ENCODE data around the gene PRDM11.

PRDM11 gene

DNA sequence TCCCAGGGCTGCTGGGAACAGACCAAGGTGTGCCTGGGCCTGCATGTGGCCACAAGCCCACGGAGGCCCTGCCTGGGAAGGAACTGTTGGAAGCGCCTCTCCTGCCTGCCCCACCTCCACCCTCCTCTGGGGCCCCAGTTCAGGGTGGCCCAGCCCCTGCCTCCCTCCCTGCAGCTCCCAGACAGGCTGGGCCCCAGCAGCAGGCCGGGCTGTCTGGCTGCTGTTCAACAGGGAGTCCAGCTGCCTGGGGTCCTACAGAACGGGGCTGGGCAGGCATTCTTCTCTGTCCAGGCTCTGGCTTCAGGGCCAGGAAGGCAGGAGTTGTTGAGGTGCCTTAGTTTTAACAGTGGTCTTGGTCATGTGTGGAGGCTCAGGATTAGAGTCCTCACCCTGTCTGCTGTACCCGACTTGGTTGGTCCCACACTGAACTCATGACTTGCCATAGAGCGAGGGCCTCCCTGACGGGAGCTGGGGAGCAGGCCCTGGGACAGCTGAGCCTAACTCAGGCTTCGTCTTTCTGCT is 11.8 kb downstream of the PRDM11 start:
- Histone ChIP-seq H3K36me3 (ENCODE audit: insufficient read depth, low read length) (no peaks in the 10 kb centered on the region), H3K9me3 (ENCODE audit: control insufficient read depth, insufficient read depth, low read length) (no peaks in the 10 kb centered on the region), H3K9ac (ENCODE audit: low read depth, low read length) (no peak overlapping the region), H3K4me1 (ENCODE audit: insufficient read depth, low read length) (peaks cover 11% of the 10 kb centered on the region)

DNA sequence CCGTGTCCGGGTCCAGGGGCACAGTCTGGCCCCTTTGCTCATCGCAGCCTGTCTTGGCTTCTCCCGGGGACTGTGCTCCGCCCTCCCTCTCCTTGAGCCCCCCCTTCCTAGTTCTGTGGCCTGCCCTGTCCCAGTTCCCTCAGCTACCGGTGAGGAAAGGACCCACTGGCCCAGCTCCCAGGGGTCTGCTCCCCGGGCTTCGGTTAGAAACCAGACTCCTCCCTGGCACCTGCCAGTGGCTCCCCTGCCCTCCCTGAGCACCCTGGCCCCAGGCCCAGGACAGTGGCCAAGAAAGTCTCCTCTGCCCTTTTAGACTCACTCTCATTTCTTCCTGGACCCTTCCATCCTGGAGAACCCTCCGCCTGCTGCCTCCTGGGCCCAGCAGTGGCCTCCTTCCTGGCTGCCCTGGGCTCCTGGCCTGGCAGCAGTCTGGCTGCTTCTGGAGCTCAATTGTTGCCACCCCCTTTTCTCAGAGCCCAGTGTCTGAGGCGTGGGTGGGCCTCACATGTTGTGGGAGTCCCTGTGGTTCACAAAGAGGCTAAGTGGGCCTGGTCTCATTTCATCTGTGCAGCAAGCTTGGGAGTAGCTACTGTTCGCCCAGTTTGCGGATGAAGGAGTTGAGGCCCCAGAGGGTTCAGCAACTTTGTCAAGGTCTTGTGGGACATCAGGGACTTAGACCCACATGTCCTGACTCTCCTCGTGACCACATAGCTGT is 12.6 kb downstream of the PRDM11 start:
- Histone ChIP-seq H3K36me3 (ENCODE audit: insufficient read depth, low read length) (no peaks in the 10 kb centered on the region), H3K9me3 (ENCODE audit: control insufficient read depth, insufficient read depth, low read length) (no peaks in the 10 kb centered on the region), H3K9ac (ENCODE audit: low read depth, low read length) (no peak overlapping the region), H3K4me1 (ENCODE audit: insufficient read depth, low read length) (peaks cover 11% of the 10 kb centered on the region)

DNA sequence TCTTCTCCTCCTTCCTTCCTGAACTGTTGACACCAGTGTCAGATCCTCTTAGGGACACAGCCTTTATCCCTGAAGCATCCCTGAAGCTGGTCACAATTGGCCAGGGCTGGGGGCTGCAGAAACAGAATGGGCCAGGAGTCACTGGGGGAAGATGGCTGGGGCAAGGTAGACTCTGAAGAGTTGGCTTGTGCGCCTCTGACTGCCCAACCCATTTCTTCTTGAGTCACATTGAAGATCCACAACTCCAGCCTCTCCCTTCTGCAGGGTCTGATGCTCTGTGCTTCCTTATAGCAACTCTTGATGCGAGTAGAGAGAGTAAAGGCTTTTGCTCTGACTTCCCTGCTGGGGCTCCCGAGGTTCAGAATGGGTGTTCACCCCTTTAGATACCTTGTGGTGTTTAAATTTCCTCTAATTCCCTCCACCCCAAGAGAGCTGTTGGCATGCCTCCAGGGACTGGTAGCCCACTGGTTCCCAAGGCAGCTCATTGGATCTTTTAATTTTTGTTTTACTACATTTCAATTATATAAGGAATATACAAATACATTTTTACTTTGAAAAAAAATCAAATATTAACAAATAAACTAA is 13.4 kb downstream of the PRDM11 start:
- H3K4me1 ChIP-seq (ENCODE audit: insufficient read depth, low read length): peaks cover 11% of the 10 kb centered on the region
- no peaks in the 10 kb centered on the region for H3K36me3 ChIP-seq (ENCODE audit: insufficient read depth, low read length)
- H3K9ac ChIP-seq (ENCODE audit: low read depth, low read length): no peak overlapping the region
- no peaks in the 10 kb centered on the region for H3K9me3 ChIP-seq (ENCODE audit: control insufficient read depth, insufficient read depth, low read length)

DNA sequence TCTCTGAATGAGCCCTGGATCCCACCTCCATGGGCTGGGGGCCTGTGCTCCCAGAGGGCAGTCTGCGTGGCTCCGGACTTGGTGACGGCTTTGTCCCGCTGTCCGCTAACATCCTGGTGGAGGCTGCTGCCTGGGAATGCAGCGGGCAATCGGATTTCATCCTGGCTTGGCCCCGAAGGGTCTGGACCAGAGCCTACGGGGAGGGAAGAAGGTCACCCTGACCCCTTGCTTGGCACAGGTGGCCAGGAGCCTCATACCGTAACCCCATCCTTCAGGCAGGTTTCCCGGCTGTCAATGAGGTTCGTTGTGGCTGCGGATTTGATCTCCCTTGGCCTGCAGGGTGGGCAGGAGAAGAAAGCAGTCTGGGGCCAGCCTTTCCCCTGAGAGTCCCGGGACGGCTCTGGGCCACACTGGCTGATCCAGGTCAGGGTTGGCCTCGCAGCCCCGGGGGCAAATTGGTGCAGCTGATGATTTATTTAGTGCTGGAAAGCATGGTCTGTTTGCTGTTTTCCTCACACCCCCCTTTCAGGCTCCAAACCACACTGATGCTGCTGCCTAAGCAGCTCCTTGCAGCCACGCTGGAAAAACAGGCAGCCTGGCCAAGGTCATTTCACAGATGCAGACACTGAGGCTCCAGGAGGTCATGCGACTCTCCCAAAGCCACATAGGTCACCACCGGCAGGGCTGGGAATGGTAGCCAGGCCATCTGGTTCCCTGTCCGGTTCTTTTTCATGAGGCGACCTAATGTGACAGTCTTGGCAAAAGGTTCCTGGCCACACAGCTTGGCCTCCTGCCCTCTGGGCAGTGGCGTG is 15.0 kb downstream of the PRDM11 start:
- Histone ChIP-seq H3K36me3 (ENCODE audit: insufficient read depth, low read length) (no peaks in the 10 kb centered on the region), H3K9ac (ENCODE audit: low read depth, low read length) (no peak overlapping the region), H3K9me3 (ENCODE audit: control insufficient read depth, insufficient read depth, low read length) (no peaks in the 10 kb centered on the region), H3K4me1 (ENCODE audit: insufficient read depth, low read length) (peaks cover 11% of the 10 kb centered on the region)

DNA sequence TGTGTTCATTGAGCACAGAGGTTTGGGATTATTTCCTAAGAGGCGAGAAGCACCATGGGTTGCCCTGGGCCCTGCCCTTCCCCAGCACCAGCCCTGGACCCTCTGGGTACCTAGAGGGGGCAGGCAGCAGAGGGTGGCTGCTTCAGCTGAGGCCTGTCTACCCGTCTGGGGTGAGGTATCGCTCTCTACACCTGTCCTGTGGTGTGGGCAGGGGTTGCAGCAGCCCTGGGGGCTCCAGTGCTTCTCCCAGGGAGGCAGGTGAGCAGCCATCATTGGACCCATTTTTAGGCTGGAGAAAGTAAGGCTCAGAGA is 15.6 kb downstream of the PRDM11 start:
- H3K36me3 ChIP-seq (ENCODE audit: insufficient read depth, low read length): no peaks in the 10 kb centered on the region
- H3K4me1 ChIP-seq (ENCODE audit: insufficient read depth, low read length): peaks cover 11% of the 10 kb centered on the region
- H3K9ac ChIP-seq (ENCODE audit: low read depth, low read length): no peak overlapping the region
- no peaks in the 10 kb centered on the region for H3K9me3 ChIP-seq (ENCODE audit: control insufficient read depth, insufficient read depth, low read length)

DNA sequence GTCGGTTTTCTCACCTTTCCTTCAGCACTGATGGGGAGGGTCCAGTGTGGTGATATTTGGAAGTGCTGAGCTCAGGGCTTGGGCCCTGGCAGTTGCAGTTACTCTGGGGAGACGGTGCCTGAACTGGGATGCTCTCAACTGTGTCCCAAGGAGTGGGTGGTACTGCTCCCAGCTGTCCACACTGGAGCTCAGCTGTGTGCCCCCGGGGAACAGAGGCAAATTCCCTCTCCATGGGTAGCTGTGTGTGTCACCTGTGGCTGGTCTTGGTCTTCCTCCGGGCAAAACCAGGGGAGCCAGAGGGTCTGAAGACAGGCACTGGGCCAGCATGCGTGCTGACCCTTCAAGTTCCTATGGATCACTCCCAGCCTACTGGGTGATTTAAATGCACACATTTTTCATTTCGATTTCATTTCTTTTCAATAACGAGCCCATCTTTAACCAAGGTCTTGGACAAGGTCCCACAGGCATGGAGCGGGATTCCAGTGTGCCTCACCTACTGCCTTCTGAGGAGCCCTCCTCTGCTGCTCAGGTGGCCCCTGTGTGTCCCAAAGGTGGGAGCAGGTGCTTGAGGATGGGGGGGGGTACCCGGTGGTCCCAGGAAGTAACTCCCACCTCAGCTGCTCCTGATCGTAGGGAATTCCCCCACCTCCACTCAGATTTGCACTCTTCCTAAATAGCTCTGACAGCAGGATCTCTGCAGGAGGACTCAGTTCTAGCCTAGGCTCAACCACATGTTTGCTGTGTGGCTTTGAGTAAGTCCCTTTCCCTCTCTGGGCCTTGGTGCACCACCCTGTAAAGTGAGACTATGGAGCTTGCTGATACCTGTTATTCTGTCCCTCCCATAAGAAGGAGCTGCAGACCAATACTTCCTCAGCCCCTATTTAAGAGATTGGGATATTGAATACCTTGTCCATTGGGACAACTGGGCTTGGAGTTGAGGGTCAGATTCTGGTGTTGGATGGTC is 16.8 kb downstream of the PRDM11 start:
- no peaks in the 10 kb centered on the region for H3K9me3 ChIP-seq (ENCODE audit: control insufficient read depth, insufficient read depth, low read length)
- peaks cover 4% of the 10 kb centered on the region; the same call in 1 of the 2 replicates for H3K4me1 ChIP-seq (ENCODE audit: insufficient read depth, low read length)
- H3K9ac ChIP-seq (ENCODE audit: low read depth, low read length): no peak overlapping the region
- no peaks in the 10 kb centered on the region for H3K36me3 ChIP-seq (ENCODE audit: insufficient read depth, low read length)

DNA sequence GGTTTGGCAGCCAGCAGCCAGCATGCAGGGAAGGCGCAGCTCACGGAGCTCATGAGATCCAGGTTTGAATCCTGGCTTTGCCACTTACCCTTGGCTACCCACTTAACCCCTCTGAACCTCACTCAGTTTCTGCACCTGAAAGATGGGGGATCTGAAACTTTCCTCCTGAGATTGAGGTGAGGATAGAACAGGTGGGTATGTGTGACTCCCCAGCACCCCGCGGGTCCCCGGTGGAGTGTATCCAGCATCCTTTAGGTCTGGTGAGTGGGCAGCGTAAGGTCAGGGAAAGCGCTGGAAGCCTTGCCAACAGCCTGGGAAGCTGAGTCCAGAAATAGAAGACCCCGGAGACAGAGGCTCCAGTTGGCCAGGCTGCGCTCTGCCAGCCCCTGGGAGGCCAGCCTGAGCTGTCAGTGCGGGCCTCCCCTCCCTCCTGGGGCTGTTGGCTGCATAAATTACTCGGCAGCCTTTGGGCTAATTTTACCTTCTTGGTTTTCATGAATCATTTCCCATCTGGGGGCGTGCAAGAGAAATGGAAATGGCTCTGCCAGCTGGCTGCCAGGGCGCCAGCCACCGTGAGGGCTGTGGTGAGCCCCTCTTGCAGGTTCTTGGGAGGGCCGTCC is 17.6 kb downstream of the PRDM11 start:
- H3K9me3 ChIP-seq (ENCODE audit: control insufficient read depth, insufficient read depth, low read length): no peaks in the 10 kb centered on the region
- no peaks in the 10 kb centered on the region for H3K36me3 ChIP-seq (ENCODE audit: insufficient read depth, low read length)
- no peak overlapping the region for H3K9ac ChIP-seq (ENCODE audit: low read depth, low read length)
- H3K4me1 ChIP-seq (ENCODE audit: insufficient read depth, low read length): no peaks in the 10 kb centered on the region

DNA sequence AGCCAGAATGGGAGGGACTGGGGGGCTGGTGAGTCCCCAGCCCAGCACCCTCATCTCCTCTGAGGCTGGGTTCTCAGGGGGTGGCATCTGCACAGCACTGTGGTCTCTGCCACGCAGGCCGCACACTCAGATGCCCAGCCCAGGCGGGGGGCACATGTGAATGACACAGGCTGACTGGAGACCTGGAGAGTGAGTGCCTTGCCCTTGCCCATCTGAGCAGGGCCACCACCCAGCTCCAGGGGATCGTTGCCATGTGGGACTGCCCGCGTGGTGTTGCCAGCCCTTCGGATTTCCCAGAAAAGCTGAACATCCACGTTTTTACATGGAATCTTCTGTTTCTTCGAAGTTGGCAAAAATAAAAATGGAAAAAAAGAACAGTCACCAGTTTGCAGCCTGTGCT is 18.9 kb downstream of the PRDM11 start:
- H3K9me3 ChIP-seq (ENCODE audit: control insufficient read depth, insufficient read depth, low read length): no peaks in the 10 kb centered on the region
- H3K9ac ChIP-seq (ENCODE audit: low read depth, low read length): no peak overlapping the region
- no peaks in the 10 kb centered on the region for H3K4me1 ChIP-seq (ENCODE audit: insufficient read depth, low read length)
- no peaks in the 10 kb centered on the region for H3K36me3 ChIP-seq (ENCODE audit: insufficient read depth, low read length)

DNA sequence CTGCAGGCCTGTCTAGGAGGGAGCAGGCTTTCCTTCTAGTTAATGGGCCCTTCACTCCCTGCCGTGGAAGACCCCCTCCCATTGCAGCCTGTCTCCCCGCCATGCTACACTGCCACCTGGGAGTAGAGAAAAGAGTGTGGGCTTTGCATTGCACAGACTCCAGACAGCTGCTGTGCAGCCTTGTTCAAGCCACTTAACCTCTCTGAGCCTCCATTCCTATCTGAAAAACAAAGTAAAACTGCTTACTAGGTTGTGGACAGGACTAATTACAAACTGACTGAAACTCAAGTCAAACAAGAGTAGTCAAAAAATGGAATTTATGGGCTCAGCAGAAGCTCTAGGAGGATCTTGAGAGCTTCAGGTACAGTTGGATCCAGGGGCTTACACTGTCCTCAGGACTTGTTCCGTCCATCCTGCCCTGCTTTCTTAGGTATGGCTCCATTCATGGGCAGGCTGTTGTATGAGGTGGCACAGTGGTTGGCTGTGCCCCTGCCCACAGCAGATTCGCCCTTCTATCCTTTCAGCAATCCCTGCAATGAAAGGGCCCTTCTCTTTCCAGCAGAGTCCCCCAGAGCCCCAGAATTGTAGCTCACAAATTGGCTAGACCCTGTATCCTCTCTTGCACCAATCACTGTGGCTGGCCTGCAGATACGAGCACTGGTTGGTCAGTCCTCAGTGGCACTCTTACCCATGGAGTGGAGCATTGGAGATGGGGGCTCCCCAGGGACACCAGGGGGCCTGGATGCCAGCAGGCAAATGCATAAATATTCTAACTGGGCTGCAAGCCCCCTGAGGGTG is 19.6 kb downstream of the PRDM11 start:
- H3K9ac ChIP-seq (ENCODE audit: low read depth, low read length): no peak overlapping the region
- H3K4me1 ChIP-seq (ENCODE audit: insufficient read depth, low read length): no peaks in the 10 kb centered on the region
- no peaks in the 10 kb centered on the region for H3K9me3 ChIP-seq (ENCODE audit: control insufficient read depth, insufficient read depth, low read length)
- H3K36me3 ChIP-seq (ENCODE audit: insufficient read depth, low read length): no peaks in the 10 kb centered on the region

DNA sequence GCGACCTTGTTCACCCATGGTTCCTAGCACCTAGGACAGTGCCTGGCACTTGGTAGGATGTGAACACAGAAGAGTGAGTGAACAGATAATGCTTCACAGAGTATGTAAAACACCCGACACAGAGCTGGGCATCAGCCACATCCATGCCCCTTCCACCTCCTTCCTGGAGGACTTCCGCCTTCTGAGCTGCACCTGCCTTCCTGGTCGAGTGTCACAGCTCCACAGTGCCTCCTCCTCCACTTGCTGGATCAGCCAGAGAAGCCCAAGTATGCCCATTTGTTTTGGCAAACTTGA is 20.1 kb downstream of the PRDM11 start:
- Histone ChIP-seq H3K4me1 (ENCODE audit: insufficient read depth, low read length) (no peaks in the 10 kb centered on the region), H3K9ac (ENCODE audit: low read depth, low read length) (no peak overlapping the region), H3K36me3 (ENCODE audit: insufficient read depth, low read length) (no peaks in the 10 kb centered on the region), H3K9me3 (ENCODE audit: control insufficient read depth, insufficient read depth, low read length) (no peaks in the 10 kb centered on the region)

DNA sequence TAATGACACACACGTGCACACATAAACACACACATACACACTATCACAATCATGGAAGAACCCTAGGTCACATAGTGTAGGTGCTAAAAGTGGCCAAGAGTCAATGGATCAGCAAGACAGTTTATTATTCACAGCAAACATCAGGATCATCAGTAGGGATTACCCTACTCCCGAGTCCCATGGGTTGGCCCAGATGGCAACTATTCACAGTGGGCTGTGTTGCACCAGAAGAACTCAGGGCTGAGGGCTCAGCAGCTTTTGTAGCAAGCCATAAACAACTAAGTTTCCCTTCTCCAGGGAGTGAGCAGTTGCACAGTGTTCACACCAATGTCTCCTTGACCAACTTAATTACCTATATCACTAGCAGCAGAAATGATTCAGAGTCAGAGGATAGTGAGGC is 20.8 kb downstream of the PRDM11 start:
- Histone ChIP-seq H3K9ac (ENCODE audit: low read depth, low read length) (no peak overlapping the region), H3K36me3 (ENCODE audit: insufficient read depth, low read length) (no peaks in the 10 kb centered on the region), H3K9me3 (ENCODE audit: control insufficient read depth, insufficient read depth, low read length) (no peaks in the 10 kb centered on the region), H3K4me1 (ENCODE audit: insufficient read depth, low read length) (no peaks in the 10 kb centered on the region)

DNA sequence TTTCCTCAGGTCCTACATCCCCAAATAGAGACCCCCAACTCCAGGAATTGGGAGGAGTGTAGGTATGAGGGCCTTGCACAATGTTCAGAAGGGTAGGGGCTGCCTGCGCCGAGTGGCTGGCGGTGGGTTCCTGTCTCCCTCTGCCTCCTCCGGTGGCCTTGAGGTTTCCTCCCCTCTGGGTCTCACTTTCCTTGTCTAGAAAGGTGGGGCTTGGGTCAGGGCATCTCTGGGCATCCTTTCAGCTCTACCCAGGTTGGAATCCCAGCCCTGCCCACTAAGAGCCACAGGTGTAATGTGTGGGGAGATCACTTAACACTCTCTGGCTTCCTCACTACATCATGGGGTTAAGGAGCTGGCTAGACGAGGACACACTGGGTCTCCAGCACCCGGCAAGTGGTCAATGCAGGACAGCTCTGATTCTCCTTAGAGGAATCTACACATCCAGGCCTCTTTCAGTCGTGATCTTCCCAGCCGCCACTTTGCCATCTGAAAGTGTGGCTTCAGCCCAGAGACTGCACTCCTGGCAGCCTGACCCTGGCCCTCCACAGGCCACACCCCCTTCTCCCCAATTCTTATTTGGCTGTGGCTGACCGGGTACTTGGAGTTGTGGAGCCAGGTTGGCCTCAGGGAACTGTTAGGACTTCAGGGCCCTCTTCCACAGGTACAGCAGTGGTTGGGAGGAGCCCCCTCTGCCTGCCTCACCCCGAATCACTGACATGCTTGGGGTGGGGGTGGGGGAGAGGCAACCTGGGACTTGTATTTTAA is 22.1 kb downstream of the PRDM11 start:
- Histone ChIP-seq H3K4me1 (ENCODE audit: insufficient read depth, low read length) (no peaks in the 10 kb centered on the region), H3K9me3 (ENCODE audit: control insufficient read depth, insufficient read depth, low read length) (no peaks in the 10 kb centered on the region), H3K36me3 (ENCODE audit: insufficient read depth, low read length) (no peaks in the 10 kb centered on the region), H3K9ac (ENCODE audit: low read depth, low read length) (no peak overlapping the region)
